Upper lobe of left lung (tissue), 6 donors: ENCODE measurements around the gene DKC1. TPM values are rescaled to one million over a fixed set of nuclear protein-coding genes. Genes with fewer than 3 reads are reported as not detected.

Source experiments
- ATAC-seq, 2 donors: fragments of 200-7000 bp; cut with Tn5 transposase; one replicate each; pipeline ENCODE4 v1.9.1; 2022; ENCODE audit warnings: mild to moderate bottlenecking in 2 of 2, moderate library complexity in 2 of 2; ENCODE audit not compliant: low FRiP score in 2 of 2
- DNase-seq, 2 donors: peaks; one replicate each; pipeline ENCODE4 v3.0.0-alpha.2; 2019 to 2020
- H3K27ac ChIP-seq, 4 donors: fragments of 200-600 bp; sonication (generic); one replicate each; pipeline ENCODE4 v1.5.1; 2016 to 2019
- H3K27me3 ChIP-seq, 4 donors: fragments of 200-600 bp; sonication (generic); one replicate each; pipeline ENCODE4 v1.5.1; 2017 to 2019
- H3K36me3 ChIP-seq, 4 donors: fragments of 200-600 bp; sonication (generic); one replicate each; pipeline ENCODE4 v1.5.1; 2016 to 2019
- H3K4me1 ChIP-seq, 4 donors: fragments of 200-600 bp; sonication (generic); one replicate each; pipeline ENCODE4 v1.5.1; 2018 to 2019
- H3K4me3 ChIP-seq, 4 donors: fragments of 200-600 bp; sonication (generic); one replicate each; pipeline ENCODE4 v1.5.1; 2017 to 2019; ENCODE audit warnings: mild to moderate bottlenecking in 2 of 4, moderate library complexity in 1 of 4
- H3K9me3 ChIP-seq, 4 donors: fragments of 200-600 bp; sonication (generic); one replicate each; pipeline ENCODE4 v1.5.1; 2018 to 2019
- CTCF ChIP-seq, 6 experiments: fragments of 450-650 bp in 4 of 6; fragments of 200-600 bp in 2 of 6; sonication (generic) in 2 of 6; IDR thresholded peaks; one replicate each; pipeline ENCODE4 v1.5.1; 2016 to 2019; ENCODE audit warnings: antibody characterized with exemption in 6 of 6
- EP300 ChIP-seq, 4 donors: sonication (generic); formaldehyde crosslinking; IDR thresholded peaks; one replicate each; pipeline ENCODE4 v1.5.1; 2017; ENCODE audit warnings: antibody characterized with exemption in 4 of 4, control low read depth in 2 of 4
- POLR2A ChIP-seq, 4 donors: fragments of 450-650 bp; IDR thresholded peaks; one replicate each; pipeline ENCODE4 v1.5.1; 2016 to 2017; ENCODE audit warnings: antibody characterized with exemption in 4 of 4, mild to moderate bottlenecking in 2 of 4
- POLR2AphosphoS5 ChIP-seq, 2 donors: sonication (generic); formaldehyde crosslinking; IDR thresholded peaks; one replicate each; pipeline ENCODE4 v1.5.1; 2017; ENCODE audit warnings: antibody characterized with exemption in 2 of 2
- WGBS, 2 donors: methylation state at CpG; one replicate each; pipeline ENCODE4 v1.1.5; 2017 to 2018; 5-methylcytosine and 5-hydroxymethylcytosine counted together
- total RNA-seq, 6 donors: library from RNA; depleted of rRNA in 4 of 6; stranded (reverse); fragments of >200 nt in 4 of 6; gene quantifications; one replicate each; pipeline versions ENCODE4 v1.1.0 to v1.2.1, GENCODE V29; 2016 to 2021
- donor health status: DM: no; HTN: no; CAD: no; lungs with moderate emphysema.
- donor health status: DM: no; HTN: yes; CAD: no; lungs with severe emphysema.

Gene DKC1
- total RNA-seq, 6 donors from 2014 or later = 24.1 to 52.4 (median 33.2) TPM

DNA sequence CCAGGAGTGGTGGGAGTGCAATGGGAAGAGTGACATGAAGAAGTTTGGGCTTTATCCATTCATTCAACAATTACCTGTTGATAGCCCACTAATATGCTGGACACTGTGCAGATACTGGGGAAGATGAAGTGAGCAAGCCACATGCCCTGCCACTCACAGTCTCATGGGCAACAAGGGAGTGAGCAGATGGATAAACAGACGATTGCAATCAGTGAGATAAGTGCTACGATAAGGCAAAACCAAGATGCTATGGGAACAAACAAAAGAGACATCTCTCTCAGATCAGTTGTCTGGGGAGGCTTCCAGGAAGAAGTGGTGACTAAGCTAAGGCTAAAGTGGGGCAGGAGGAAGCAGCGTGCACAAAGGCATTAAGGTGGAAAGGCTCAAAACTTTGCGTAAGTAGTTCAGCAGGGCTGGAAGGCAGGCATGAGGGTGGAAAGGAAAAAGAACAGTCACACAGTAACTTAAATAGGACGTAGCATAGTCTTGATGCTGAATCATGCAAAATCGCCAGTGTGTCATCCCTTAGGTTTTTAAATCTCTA, 43.5 kb upstream of the DKC1 start:
- TF ChIP-seq POLR2A (IDR thresholded peaks at IDR 0.05) (no peak), EP300 (IDR thresholded peaks at IDR 0.05) (no peak), CTCF (IDR thresholded peaks at IDR 0.05) (no peak), POLR2AphosphoS5 (IDR thresholded peaks at IDR 0.05) (no peak)
- Histone ChIP-seq H3K4me1 (peaks cover 10 to 33% (median 16%) of the 10 kb centered on the region in 4 donors), H3K27ac (peak overlapping the region; percentile 35 to 67 (median 62)), H3K27me3 (no peaks in the 10 kb centered on the region), H3K9me3 (peaks cover 0 to 3% (median 0%) of the 10 kb centered on the region in 4 donors), H3K4me3 (no peak overlapping the region), H3K36me3 (no peaks in the 10 kb centered on the region)
- ATAC-seq (peak; percentile 25 to 68), DNase-seq (peak in 1 of 2 donors; percentile 38)
- 30 to 41% methylated on average over 6 of the region's 6 CpGs for WGBS, 2 donors

DNA sequence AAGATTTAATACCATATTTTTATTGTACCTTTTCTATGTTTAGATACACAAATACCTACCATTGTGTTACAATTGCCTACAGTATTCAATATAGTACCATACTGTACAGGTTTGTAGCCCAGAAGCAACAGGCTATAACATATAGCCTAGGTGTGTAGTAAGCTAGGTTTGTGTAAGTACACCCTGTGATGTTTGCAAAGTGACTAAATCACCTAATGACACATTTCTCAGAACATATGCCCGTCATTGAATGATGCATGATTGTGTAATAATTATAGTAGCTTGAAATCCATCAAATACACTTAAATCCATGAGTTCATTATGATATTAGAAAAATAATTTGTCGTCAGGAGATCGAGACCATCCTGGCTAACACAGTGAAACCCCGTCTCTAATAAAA, 42.6 kb upstream of the DKC1 start:
- WGBS, 2 donors = 54 to 80% methylated on average over 4 of the region's 4 CpGs
- ATAC-seq (no peak), DNase-seq (no peak)
- Histone ChIP-seq H3K27me3 (no peaks in the 10 kb centered on the region), H3K4me3 (no peak overlapping the region), H3K36me3 (no peaks in the 10 kb centered on the region), H3K27ac (no peak overlapping the region), H3K9me3 (peaks cover 0 to 3% (median 0%) of the 10 kb centered on the region in 4 donors), H3K4me1 (peaks cover 14 to 29% (median 17%) of the 10 kb centered on the region in 4 donors)
- no peak for TF ChIP-seq EP300 (IDR thresholded peaks at IDR 0.05)
- TF ChIP-seq CTCF (IDR thresholded peaks at IDR 0.05) = no peak
- no peak for TF ChIP-seq POLR2AphosphoS5 (IDR thresholded peaks at IDR 0.05)
- TF ChIP-seq POLR2A (IDR thresholded peaks at IDR 0.05) = no peak

DNA sequence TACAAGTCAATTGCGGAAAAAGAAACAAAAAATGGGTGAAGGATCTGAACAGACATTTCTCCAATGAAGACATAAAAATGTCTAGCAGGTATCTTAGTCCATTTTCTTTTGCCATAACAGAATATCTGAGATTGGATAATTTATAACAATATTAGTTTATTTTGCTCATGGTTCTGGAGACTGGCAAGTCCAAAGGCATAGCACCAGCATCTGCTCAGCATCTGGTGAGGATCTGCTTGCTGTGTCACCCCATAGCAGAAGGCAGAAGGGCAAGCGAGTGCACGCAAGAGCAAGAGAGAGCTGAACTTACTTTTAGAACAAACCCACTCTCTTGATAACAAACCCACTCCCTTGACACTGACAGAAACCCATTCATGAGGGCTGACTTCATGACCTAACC, 41.5 kb upstream of the DKC1 start:
- no peak for ATAC-seq
- H3K9me3 ChIP-seq = peaks cover 0 to 3% (median 0%) of the 10 kb centered on the region in 4 donors
- peaks cover 14 to 36% (median 21%) of the 10 kb centered on the region in 4 donors for H3K4me1 ChIP-seq
- H3K27ac ChIP-seq = no peak overlapping the region
- H3K4me3 ChIP-seq = no peak overlapping the region
- no peak for DNase-seq
- H3K36me3 ChIP-seq = no peaks in the 10 kb centered on the region
- 84 to 100% methylated on average over 1 to 3 of the region's 3 CpGs for WGBS, 2 donors
- TF ChIP-seq POLR2A (IDR thresholded peaks at IDR 0.05) (no peak), EP300 (IDR thresholded peaks at IDR 0.05) (no peak), POLR2AphosphoS5 (IDR thresholded peaks at IDR 0.05) (no peak), CTCF (IDR thresholded peaks at IDR 0.05) (no peak)
- no peaks in the 10 kb centered on the region for H3K27me3 ChIP-seq

DNA sequence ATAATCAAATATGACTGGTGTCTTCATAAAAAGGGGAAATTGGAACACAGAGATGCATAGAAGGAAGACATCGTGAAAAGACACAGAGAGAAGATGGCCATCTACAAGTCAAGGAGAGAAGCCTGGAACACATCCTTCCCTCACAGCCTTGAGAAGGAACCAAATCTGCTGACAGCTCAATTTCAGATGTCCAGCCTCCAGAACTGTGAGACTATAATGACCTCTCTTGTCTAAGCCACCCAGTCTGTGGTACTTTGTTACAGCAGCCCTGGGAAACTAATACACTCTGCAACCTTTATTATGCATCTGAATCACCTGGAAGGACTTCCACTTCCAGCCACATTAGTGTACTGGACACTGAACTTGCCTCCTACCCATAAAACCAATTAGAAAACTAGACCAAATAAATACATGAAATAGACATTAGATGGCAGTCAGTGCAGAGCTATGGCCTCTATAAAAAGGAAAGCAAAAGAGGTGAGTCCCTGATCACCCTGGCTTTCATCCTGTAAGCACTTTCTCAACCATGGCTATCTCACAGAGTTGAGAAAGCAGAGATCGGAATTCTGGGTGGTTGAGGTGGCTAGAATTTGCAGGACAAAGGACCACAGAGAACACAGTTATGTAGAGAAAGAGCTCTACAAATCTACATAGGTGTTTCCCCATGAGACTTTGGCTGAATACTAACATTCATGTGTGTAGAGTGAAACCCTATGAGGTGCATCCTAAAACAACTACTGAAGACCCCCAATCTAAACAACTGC, 37.5 kb upstream of the DKC1 start:
- TF ChIP-seq POLR2A (IDR thresholded peaks at IDR 0.05) (no peak), EP300 (IDR thresholded peaks at IDR 0.05) (no peak), CTCF (IDR thresholded peaks at IDR 0.05) (peak in 3 of 6 experiments; percentile 5 to 21 (median 18))
- H3K27ac ChIP-seq = peak overlapping the region in 3 of 4 donors; percentile 15 to 86 (median 53)
- H3K36me3 ChIP-seq = no peaks in the 10 kb centered on the region
- ATAC-seq (no peak), DNase-seq (no peak)
- H3K4me3 ChIP-seq = no peak overlapping the region
- no peaks in the 10 kb centered on the region for H3K27me3 ChIP-seq
- peaks cover 0 to 3% (median 0%) of the 10 kb centered on the region in 4 donors for H3K9me3 ChIP-seq
- WGBS, 2 donors = 66 to 79% methylated on average over 2 of the region's 2 CpGs
- H3K4me1 ChIP-seq = peaks cover 34 to 48% (median 42%) of the 10 kb centered on the region in 4 donors
